GM03348 (cell line): ENCODE data around the gene DESI1.

Experiments used
- DNase-seq: peaks from one replicate; pipeline ENCODE4 v3.0.0; 2012; ENCODE audit warnings: low spot score

DESI1 gene

DNA sequence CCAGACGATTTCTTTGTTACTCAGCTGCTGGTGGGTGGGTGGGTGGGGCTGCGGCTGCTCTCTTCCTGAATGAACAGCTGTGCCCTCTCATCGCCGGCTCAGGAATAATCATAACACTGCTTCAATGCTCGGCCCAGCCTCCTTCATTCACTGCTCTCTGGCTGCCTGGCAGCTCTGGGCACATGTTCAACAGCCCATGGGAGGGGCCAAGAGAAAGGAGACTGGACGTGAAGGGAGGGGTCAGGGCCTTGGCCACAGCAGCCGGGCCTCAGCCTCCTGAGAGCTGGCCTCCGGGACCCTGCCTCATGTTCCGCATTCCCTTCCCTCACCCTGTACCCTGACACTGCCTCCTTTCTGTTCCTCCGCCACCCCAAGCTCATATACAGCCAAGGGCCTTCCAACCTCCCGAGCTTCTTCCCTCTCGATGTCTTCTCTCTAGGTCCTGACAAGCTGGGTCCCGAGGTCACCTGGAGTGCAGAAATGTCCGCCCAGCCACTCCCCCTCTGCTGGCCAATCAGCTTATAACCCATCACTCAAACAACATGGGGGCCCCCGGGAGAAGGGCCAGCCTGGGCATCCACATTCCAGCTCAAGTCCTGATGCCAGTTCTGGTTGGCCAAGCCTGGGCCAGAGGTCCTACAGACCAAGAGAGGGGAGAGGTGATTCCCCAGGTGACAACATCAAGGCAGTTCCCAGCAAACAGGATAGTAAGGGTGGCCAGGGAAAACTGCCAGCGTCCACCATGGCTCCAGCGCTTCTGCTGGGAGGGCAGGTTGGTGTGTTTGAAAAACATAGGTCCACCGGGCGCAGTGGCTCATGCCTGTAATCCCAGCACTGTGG is 63.2 kb downstream of the DESI1 start:
- DNase-seq, result peak; percentile 92

DNA sequence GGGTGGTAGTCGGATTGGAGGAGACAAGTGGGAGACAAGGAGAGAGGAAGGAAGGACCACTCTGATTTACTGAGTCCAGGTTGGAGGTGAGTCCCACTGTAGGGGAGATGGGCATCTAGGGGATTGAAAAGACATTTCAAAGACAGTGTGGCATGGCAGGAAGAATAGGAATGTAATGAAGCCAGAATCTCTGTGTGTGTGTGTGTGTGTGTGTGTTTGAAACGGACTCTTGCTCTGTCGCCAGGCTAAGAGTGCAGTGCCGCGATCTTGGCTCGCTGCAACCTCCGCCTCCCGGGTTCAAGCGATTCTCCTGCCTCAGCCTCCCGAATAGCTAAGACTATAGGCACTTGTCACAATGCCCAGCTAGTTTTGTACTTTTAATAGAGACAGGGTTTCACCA is 64.3 kb downstream of the DESI1 start:
- no peak for DNase-seq

DNA sequence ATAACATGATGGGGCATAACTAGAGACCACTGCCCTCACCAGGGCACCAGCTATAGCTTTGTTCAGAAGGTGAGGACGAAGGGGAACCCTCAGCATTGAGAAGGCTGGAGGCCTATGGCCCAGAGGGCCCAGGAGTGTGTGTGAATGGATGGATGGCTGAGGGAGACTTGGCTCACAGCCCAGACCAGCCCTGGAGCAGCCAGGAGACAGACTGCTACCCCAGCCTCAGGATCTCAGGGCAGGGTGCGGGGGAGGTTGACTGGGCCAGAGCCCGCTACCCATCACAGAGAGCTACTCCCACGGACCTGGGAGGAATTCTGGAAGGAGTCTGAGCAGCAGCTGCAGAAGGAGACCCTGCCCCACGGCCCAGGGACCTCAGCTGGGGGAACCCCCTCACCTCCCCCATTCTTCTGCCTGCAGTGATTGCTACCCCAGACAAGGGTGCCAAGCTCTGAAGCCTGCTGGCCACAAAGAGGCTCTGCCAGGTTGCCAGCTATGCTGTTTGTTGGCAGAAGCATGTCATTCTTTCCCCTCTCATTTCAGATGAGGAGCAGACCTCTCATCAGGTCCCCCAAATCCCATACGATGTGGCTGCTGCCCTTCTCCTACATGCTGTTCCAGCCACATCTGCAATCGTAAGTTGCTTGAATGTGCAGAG is 65.4 kb downstream of the DESI1 start:
- DNase-seq, result no peak

DNA sequence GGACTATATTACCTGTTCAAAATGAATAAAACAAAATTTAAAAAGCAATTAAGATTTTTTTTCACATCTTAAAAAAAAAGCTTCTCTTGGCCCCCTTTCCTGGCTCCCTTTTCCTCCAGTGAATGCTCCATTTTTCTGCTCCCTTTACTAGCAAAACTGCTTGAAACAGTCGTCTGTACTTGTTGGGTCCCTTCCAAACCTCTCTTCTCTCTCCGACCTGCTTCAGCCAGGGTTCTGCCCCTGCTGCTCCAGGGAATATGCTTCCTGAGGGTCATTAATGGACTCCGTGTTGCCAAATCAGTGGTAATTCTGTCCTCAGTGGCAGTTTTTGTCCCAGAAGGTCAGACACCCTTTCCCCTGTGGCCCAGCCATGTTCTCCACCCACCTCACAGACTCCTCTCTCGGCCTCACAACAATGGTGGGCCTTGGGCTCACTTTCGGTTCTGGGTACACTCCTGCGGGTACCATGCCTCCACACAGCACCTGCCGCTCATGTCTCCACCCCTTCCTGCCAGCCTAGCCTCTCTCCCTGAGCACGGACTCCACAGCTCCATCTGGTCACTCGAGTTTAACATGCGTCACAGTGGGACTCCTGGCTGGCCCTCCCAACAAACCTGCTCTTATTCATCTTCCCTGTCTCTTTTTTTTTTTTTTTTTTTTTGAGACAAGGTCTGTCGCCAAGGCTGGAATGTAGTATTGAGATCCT is 68.8 kb downstream of the DESI1 start:
- no peak for DNase-seq

DNA sequence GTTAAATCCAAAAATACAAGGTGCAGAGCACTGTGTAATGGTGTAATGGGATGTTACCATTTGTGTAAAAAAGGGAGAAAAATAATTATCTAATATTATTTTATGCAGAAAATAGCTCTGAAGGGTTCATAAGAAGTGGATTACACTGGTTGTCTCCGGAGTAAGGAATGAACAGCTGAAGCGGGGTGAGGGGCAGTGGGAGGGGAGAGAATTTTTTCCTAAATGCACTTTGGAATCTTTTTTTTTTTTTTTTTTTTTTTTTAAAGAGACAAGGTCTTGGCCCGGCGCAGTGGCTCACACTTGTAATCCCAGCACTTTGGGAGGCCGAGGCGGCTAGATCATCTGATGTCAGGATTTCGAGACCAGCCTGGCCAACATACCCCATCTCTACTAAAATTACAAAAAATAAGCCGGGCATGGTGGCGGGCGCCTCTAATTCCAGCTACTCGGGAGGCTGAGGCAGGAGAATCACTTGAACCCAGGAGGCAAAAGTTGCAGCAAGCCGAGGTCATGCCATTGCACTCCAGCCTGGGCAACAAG is 69.8 kb downstream of the DESI1 start:
- no peak for DNase-seq

DNA sequence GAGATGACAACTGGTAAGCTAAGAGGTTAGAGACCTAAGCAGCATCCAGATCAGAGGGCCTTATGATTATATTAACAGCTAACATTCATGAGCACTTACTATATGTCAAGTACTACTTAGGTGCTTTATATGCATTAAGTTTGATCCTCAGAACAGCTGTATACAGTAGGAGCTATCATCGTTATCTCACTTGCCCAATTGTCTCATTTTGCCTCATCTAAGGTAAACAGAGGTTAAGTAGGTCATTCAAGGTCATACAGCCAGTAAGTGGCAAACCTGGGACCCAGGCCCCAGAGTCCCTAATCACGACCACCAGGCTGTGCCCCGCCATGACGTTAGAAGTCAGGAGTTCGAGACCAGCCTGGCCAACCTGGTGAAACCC is 72.0 kb downstream of the DESI1 start:
- no peak for DNase-seq
